Measurements from ENCODE around the gene C12orf57. TPM values are rescaled to one million over a fixed set of nuclear protein-coding genes. Genes with fewer than 3 reads are reported as not detected.
A peak's percentile ranks its signal among the peaks of the same experiment; 100 is the strongest.

C12orf57 gene
- total and polyA plus RNA-seq, 2 of the 8 experiments (the other 6 are each of a cell fraction or from before 2014, with no cell fraction given), result 174 to 993 TPM

GRCh38 chr12:6965026-6965661 lies 21.3 kb downstream of the C12orf57 start (continued):
- TF ChIP-seq RAD21 (IDR thresholded peaks at IDR 0.05 in 1 of 2, conservative IDR thresholded peaks at IDR 0.05 in 1 of 2; ENCODE audit: low read depth in 2 of 2, low read length in 2 of 2) (peak; percentile 64 to 72), ATF3 (IDR thresholded peaks at IDR 0.05; ENCODE audit: insufficient read depth, low read depth, low read length) (no peak), SIX5 (IDR thresholded peaks at IDR 0.05; ENCODE audit: low read depth, low read length) (no peak), MAX (IDR thresholded peaks at IDR 0.05) (peak; percentile 93), SP4 (IDR thresholded peaks at IDR 0.05; ENCODE audit: low read length) (no peak), NRF1 (IDR thresholded peaks at IDR 0.05; ENCODE audit: low read depth, low read length) (0 out of 2 replicates have a peak, but pooled peaks have one; percentile 21), SRF (IDR thresholded peaks at IDR 0.05; ENCODE audit: low read depth, low read length) (no peak), TEAD4 (IDR thresholded peaks at IDR 0.05; ENCODE audit: low read depth, low read length) (no peak), NANOG (IDR thresholded peaks at IDR 0.05; ENCODE audit: insufficient read depth, low read depth, low read length, poor library complexity, severe bottlenecking) (no peak), FOSL1 (IDR thresholded peaks at IDR 0.05; ENCODE audit: insufficient read depth, low read depth, low read length) (no peak), KDM4A (IDR thresholded peaks at IDR 0.05; ENCODE audit: low read depth, low read length, severe bottlenecking) (no peak), SIN3A (conservative IDR thresholded peaks at IDR 0.05 in 1 of 2, IDR thresholded peaks at IDR 0.05 in 1 of 2; ENCODE audit: low read depth in 1 of 2, low read length in 2 of 2) (peak in 1 of 2 experiments; percentile 88; a peak in 2 of 4 replicates), JUND (IDR thresholded peaks at IDR 0.05; ENCODE audit: low read length) (0 out of 2 replicates have a peak, but pooled peaks have one; percentile 7), BCL11A (IDR thresholded peaks at IDR 0.05; ENCODE audit: low read depth in 2 of 2, low read length in 2 of 2) (no peak), TBP (IDR thresholded peaks at IDR 0.05; ENCODE audit: low read depth, low read length) (peak; percentile 33; the same call in 1 of the 2 replicates), RBBP5 (IDR thresholded peaks at IDR 0.05; ENCODE audit: borderline replicate concordance, low read depth, low read length) (no peak), TCF12 (IDR thresholded peaks at IDR 0.05; ENCODE audit: low read depth, low read length) (no peak), GTF2F1 (IDR thresholded peaks at IDR 0.05; ENCODE audit: borderline replicate concordance, low read depth, low read length) (no peak), CHD2 (IDR thresholded peaks at IDR 0.05; ENCODE audit: low read length) (no peak), POU5F1 (IDR thresholded peaks at IDR 0.05; ENCODE audit: low read depth, low read length) (no peak), CBX8 (IDR thresholded peaks at IDR 0.05; ENCODE audit: borderline replicate concordance, low read depth, low read length) (no peak), JUN (IDR thresholded peaks at IDR 0.05; ENCODE audit: low read depth, low read length) (no peak), BRCA1 (IDR thresholded peaks at IDR 0.05; ENCODE audit: low read depth, low read length) (no peak)

Data from H1 (cell line).